NT2/D1 (cell line): ENCODE data around the gene HRH1.

ENCODE experiments used
- SUZ12 ChIP-seq: IDR thresholded peaks from 2 replicates; pipeline ENCODE4 v1.6.1; 2011; ENCODE audit not compliant: insufficient read length, insufficient read depth; ENCODE audit errors: extremely low read depth
- YY1 ChIP-seq: IDR thresholded peaks from 2 replicates; pipeline ENCODE4 v1.6.1; 2011; ENCODE audit not compliant: insufficient read length, insufficient read depth

DNA sequence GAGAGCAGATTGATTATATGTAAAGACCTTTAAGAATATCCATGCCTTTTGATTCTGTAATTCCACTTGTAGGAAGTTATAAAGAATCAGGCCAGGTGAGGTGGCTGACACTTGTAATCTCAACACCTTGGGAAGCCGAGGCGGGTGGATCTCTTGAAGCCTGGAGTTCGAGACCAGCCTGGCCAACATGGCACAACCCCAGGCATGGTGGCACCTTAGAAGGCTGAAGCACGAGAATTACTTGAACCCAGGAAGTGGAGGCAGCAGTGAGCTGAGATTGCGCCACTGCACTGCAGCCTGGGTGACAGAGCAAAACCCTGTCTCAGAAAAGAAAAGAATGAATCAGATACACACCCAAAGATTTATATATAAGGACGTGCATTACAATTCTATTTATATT, 33.9 kb downstream of the HRH1 start:
- TF ChIP-seq SUZ12 (no peak), YY1 (no peak)
